GM12864 (cell line): ENCODE data around the gene SERAC1.
"Not testable (repeated sequence)": the region's sequence is repeated elsewhere in the genome, so short reads cannot be mapped to it uniquely, and the experiment has no call there.

Experiments
- DNase-seq: peaks from one replicate; pipeline ENCODE4 v3.0.0-alpha.2; 2011; ENCODE audit warnings: low read depth
- H3K4me3 ChIP-seq: 2 replicates; pipeline ENCODE4 v1.5.1; 2011; ENCODE audit warnings: mild to moderate bottlenecking, low read depth, low read length, control low read depth
- TF ChIP-seq, protein P1 (sequence below): IDR thresholded peaks from 2 replicates; pipeline ENCODE4 v1.5.1; 2011; ENCODE audit warnings: low read depth, mild to moderate bottlenecking, moderate library complexity, low read length, control low read depth, inconsistent platforms; ENCODE audit errors: missing control alignments

Gene SERAC1

DNA sequence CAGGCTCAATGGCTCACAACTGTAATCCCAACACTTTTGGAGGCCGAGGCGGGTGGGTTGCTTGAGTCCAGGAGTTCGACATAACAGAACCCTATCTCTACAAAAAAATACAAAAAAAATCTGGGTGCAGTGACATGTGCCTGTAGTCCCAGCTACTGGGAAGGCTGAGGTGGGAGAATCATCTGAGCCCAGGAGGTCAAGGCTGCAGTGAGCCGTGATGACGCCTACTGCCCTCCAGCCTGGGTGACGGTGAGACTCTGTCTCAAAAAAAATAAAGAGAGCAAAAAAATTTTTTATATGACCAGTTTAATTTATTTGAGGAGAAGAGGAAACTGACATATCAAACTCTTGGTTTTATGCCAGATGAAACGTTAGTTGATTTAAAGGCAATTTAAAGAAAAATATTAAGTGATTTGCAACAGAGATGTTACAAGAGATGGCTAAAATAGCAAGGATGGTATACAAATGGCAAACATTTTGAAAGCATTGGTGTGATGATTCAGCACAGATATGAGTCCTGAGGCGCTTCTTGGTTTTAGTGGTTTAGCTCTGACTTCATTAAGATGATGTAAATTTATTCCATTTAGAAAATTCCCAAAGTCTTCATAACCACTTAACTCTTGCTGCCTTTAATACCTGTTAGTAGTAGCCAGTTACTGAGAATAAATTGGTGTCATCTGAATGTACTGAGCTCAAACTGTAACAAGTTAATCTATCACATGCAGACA is 17.8 kb upstream of the SERAC1 start:
- TF ChIP-seq, protein P1, sequence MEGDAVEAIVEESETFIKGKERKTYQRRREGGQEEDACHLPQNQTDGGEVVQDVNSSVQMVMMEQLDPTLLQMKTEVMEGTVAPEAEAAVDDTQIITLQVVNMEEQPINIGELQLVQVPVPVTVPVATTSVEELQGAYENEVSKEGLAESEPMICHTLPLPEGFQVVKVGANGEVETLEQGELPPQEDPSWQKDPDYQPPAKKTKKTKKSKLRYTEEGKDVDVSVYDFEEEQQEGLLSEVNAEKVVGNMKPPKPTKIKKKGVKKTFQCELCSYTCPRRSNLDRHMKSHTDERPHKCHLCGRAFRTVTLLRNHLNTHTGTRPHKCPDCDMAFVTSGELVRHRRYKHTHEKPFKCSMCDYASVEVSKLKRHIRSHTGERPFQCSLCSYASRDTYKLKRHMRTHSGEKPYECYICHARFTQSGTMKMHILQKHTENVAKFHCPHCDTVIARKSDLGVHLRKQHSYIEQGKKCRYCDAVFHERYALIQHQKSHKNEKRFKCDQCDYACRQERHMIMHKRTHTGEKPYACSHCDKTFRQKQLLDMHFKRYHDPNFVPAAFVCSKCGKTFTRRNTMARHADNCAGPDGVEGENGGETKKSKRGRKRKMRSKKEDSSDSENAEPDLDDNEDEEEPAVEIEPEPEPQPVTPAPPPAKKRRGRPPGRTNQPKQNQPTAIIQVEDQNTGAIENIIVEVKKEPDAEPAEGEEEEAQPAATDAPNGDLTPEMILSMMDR = no peak
- H3K4me3 ChIP-seq = no peak overlapping the region
- DNase-seq = no peak

DNA sequence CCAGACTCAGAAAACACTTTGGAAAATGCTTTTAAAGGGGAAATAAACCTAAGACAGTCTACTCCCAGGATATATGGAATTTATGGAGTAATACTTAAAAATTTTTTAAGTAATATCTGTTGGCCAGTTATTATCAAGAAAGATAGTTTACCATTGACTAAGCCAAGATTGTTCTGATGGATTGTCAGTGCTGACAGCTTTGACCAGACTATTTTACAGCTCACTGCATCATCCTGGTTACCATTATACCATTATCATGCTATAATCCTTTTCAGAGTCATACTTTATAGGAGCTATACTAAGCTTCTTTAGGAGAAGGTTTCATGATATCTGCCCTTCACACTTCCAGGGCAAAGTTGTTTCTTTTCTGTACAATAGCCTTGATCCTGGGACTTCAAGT is 16.5 kb upstream of the SERAC1 start:
- H3K4me3 ChIP-seq = no peak overlapping the region
- DNase-seq = no peak
- TF ChIP-seq, protein P1 = no peak

DNA sequence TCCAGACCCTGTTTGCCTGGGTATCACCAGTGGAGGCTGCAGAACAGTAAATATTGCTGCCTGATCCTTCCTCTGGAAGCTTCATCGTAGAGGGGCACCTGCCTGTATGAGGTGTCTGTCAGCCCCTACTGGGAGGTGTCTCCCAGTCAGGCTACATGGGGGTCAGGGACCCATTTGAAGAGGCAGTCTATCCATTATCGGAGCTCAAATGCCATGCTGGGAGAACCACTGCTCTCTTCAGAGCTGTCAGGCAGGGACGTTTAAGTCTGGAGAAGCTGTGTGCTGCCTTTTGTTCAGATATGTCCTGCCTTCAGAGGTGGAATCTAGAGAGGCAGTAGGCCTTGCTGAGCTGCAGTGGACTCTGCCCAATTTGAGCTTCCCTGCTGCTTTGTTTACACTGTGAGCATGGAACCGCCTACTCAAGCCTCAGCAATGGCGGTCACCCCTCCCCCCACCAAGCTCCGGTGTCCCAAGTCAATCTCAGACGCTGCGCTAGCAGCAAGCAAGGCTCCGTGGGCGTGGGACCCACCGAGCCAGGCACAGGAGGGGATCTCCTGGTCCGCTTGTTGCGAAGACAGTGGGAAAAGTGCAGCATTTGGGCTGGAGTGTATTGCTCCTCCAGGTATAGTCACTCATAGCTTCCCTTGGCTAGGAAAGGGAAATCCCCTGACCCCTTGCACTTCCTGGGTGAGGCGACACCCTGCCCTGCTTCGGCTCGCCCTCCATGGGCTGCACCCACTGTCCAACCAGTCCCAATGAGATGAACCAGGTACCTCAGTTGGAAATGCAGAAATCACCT is 15.3 kb upstream of the SERAC1 start:
- DNase-seq, H3K4me3 ChIP-seq: not testable (repeated sequence)

DNA sequence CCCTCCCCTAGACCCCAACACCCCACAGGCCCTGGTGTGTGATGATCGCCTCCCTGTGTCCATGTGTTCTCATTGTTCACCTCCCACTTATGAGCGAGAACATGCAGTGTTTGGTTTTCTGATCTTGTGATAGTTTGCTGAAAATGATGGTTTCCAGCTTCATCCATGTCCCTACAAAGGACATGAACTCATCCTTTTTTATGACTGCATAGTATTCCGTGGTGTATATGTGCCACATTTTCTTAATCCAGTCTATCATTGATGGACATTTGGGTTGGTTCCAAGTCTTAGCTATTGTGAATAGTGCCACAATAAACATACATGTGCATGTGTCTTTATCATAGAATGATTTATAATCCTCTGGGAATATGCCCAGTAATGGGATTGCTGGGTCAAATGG is 9.7 kb upstream of the SERAC1 start:
- not testable (repeated sequence) for DNase-seq

DNA sequence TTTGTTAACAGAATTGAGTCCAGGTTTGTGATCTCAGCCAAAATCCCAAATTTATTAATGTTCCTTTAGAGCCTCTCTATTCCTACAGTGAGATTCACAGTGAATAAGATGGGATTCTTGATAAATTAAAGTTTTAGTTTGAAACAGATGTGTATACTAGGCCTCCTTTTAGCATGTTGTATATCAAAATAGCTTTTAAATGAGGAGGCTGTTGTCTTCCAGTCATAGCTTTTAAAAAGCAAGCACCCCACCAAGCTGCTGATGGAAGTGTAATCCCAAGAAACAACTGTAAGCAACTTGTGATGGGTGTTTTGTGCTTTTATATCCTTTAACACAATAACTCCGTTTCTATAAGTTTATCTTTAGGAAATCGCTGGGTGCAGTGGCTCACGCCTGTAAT is 7.0 kb upstream of the SERAC1 start:
- no peak overlapping the region for H3K4me3 ChIP-seq
- no peak for DNase-seq
- TF ChIP-seq, protein P1 = no peak

More for the DNA sequence above, 9.7 kb upstream of the SERAC1 start:
- not testable (repeated sequence) for H3K4me3 ChIP-seq

DNA sequence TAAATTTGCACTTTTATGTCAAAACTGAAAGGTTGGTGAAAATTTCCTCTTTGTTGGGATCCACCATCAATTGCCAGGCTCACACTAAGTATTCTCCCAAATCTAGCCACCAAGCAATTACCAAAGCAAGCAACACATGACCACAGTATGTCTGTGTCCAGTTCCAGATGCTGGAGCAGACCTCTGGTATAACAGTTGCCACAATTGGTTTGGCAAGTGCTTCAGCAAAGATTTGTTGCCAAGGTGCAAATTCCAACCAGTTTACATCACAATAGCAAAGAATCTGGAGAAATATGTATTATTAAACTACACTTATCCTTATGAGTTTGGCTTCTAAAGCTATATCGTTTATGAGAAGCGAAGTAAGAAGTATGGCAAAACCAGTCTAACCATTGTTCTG is 6.5 kb upstream of the SERAC1 start:
- no peak for DNase-seq
- H3K4me3 ChIP-seq = no peak overlapping the region
- TF ChIP-seq, protein P1 = no peak

DNA sequence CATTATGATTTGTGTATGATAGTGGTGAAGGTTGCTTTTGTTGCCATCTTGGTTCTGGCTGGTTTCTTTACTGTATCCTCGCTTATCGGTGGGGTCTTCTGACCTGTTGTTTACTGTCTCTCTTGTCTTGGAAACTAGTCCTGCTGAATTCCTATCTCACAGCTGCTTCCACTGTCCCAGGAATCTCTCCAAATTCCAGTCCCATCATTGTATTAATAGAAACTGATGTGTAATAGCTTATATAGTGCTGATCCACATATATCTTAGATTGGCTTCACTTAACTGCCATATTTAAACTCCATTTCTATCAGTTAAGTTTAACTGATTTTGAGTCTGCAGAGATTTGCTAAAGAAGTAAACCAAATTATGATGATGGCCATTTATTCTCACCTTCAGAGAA is 6.0 kb upstream of the SERAC1 start:
- H3K4me3 ChIP-seq = no peak overlapping the region
- TF ChIP-seq, protein P1 = no peak
- DNase-seq = no peak

DNA sequence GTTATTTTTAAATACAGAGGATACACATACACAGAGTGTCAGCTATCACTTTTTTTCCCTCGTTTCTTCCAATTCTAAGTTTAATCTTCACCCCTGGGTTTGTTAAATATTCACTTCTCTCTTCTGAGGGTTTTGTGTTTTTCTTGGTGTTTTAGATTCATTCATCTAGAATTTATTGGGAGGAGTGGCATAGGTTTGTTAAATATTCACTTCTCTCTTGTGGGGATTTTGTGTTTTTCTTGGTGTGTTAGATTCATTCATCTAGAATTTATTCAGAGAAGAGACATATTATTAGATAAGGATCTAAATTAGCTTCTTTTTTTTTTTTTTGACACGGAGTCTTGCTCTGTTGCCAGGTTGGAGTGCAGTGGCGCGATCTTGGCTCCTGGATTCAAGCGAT is 3.9 kb upstream of the SERAC1 start:
- H3K4me3 ChIP-seq = no peak overlapping the region
- DNase-seq = no peak
- TF ChIP-seq, protein P1 = no peak
